HepG2 (cell line): ENCODE measurements around the gene SRSF3. TPM values are rescaled to one million over a fixed set of nuclear protein-coding genes. Genes with fewer than 3 reads are reported as not detected.

Experiments used
- CBFB ChIP-seq: sonication (generic); formaldehyde crosslinking; IDR thresholded peaks from 2 replicates; pipeline ENCODE4 v1.4.0; 2020; ENCODE audit warnings: missing genetic modification reagents
- DNMT3B ChIP-seq: conservative IDR thresholded peaks from 2 replicates; pipeline ENCODE4 v1.6.1; 2016; ENCODE audit warnings: missing biosample characterization, control low read depth
- DR1 ChIP-seq: sonication (generic); formaldehyde crosslinking; IDR thresholded peaks from 2 replicates; pipeline ENCODE4 v1.8.0; 2021; ENCODE audit warnings: mild to moderate bottlenecking, missing genetic modification reagents, inconsistent platforms
- EED ChIP-seq: sonication (generic); formaldehyde crosslinking; IDR thresholded peaks from 2 replicates; pipeline ENCODE4 v1.5.0; 2020; ENCODE audit warnings: mild to moderate bottlenecking, missing genetic modification reagents
- FOXM1 ChIP-seq: sonication (generic); formaldehyde crosslinking; IDR thresholded peaks from 2 replicates; pipeline ENCODE4 v1.5.0; 2020; ENCODE audit warnings: missing genetic modification reagents
- HMG20B ChIP-seq: conservative IDR thresholded peaks from 2 replicates; pipeline ENCODE4 v1.6.1; 2016; ENCODE audit warnings: missing genetic modification reagents, missing compliant biosample characterization
- MIER2 ChIP-seq: IDR thresholded peaks from 2 replicates; pipeline ENCODE4 v1.6.1; 2016; ENCODE audit warnings: missing biosample characterization, missing genetic modification reagents
- NR2C2 ChIP-seq: sonication (generic); formaldehyde crosslinking; IDR thresholded peaks from 2 replicates; pipeline ENCODE4 v1.4.0; 2020; ENCODE audit warnings: missing genetic modification reagents, mild to moderate bottlenecking, moderate library complexity, borderline replicate concordance
- PRPF4 ChIP-seq: fragments of 200-400 bp; formaldehyde crosslinking; IDR thresholded peaks from 2 replicates; pipeline ENCODE4 v1.6.1; 2016; ENCODE audit warnings: low read length, low read depth; ENCODE audit not compliant: poor library complexity, severe bottlenecking
- SALL2 ChIP-seq: sonication (generic); formaldehyde crosslinking; IDR thresholded peaks from 2 replicates; pipeline ENCODE4 v1.8.1; 2023; ENCODE audit warnings: mild to moderate bottlenecking, missing genetic modification reagents, inconsistent platforms
- SNAI1 ChIP-seq: sonication (generic); formaldehyde crosslinking; IDR thresholded peaks from 2 replicates; pipeline ENCODE4 v1.5.0; 2020; ENCODE audit warnings: mild to moderate bottlenecking, missing genetic modification reagents, borderline replicate concordance
- SP1 ChIP-seq, 2 experiments: fragments of 450-650 bp in 1 of 2; sonication (generic) in 1 of 2; formaldehyde crosslinking in 1 of 2; IDR thresholded peaks; 2 replicates each; pipeline versions ENCODE4 v1.4.0 to v1.6.1; 2016 to 2020; ENCODE audit warnings: missing genetic modification reagents in 1 of 2
- ZC3H13 ChIP-seq: sonication (generic); formaldehyde crosslinking; IDR thresholded peaks from 2 replicates; pipeline ENCODE4 v1.8.1; 2023; ENCODE audit warnings: mild to moderate bottlenecking, missing genetic modification reagents, moderate library complexity
- ZNF138 ChIP-seq: sonication (generic); formaldehyde crosslinking; IDR thresholded peaks from 2 replicates; pipeline ENCODE4 v1.5.0; 2020; ENCODE audit warnings: mild to moderate bottlenecking, low read depth, missing genetic modification reagents
- ZNF224 ChIP-seq: sonication (generic); formaldehyde crosslinking; IDR thresholded peaks from 2 replicates; pipeline ENCODE4 v1.5.0; 2020; ENCODE audit warnings: mild to moderate bottlenecking, missing genetic modification reagents
- ZNF33B ChIP-seq: sonication (generic); formaldehyde crosslinking; IDR thresholded peaks from 2 replicates; pipeline ENCODE4 v1.5.1; 2020; ENCODE audit warnings: mild to moderate bottlenecking, missing genetic modification reagents
- ZNF558 ChIP-seq: sonication (generic); formaldehyde crosslinking; IDR thresholded peaks from 2 replicates; pipeline ENCODE4 v1.9.0; 2022; ENCODE audit warnings: mild to moderate bottlenecking, missing genetic modification reagents, borderline replicate concordance
- ZNF563 ChIP-seq: sonication (generic); formaldehyde crosslinking; IDR thresholded peaks from 2 replicates; pipeline ENCODE4 v1.8.0; 2022; ENCODE audit warnings: mild to moderate bottlenecking, moderate library complexity, missing genetic modification reagents
- ZNF570 ChIP-seq: sonication (generic); formaldehyde crosslinking; IDR thresholded peaks from 2 replicates; pipeline ENCODE4 v1.4.0; 2020; ENCODE audit warnings: mild to moderate bottlenecking, missing genetic modification reagents, borderline replicate concordance
- ZNF607 ChIP-seq: sonication (generic); formaldehyde crosslinking; IDR thresholded peaks from 2 replicates; pipeline ENCODE4 v1.5.1; 2020; ENCODE audit warnings: missing genetic modification reagents, mild to moderate bottlenecking, borderline replicate concordance
- polyA plus RNA-seq, 8 experiments: library from polyadenylated mRNA; depleted of rRNA in 3 of 8; stranded (reverse) in 7 of 8; unstranded in 1 of 8; fragments of >200 nt; fragmentation: Illumina TruSeq in 4 of 8; extraction: Trizol in 4 of 8; gene quantifications; 2 replicates each; pipeline versions ENCODE4 v1.2.1 to v1.2.3, GENCODE V29; 2011 to 2016; ENCODE audit warnings: low read depth in 4 of 8, missing spikeins in 1 of 8, mixed read lengths in 1 of 8; ENCODE audit not compliant: insufficient read depth in 1 of 8
- total RNA-seq, 5 experiments: library from RNA; depleted of rRNA; stranded (reverse); fragments of >200 nt; fragmentation: Illumina TruSeq; extraction: Trizol; gene quantifications; 2 replicates each; pipeline ENCODE4 v1.2.3, GENCODE V29; 2016; ENCODE audit warnings: low read depth in 1 of 5
- TF ChIP-seq, protein P1 (sequence below): conservative IDR thresholded peaks from 2 replicates; pipeline ENCODE4 v1.6.1; 2018; ENCODE audit warnings: missing genetic modification reagents
- TF ChIP-seq, protein P2 (sequence below): sonication (generic); formaldehyde crosslinking; IDR thresholded peaks from 2 replicates; pipeline ENCODE4 v1.5.1; 2020; ENCODE audit warnings: missing genetic modification reagents, mild to moderate bottlenecking, borderline replicate concordance
- TF ChIP-seq, protein P3 (sequence below): sonication (generic); formaldehyde crosslinking; IDR thresholded peaks from 2 replicates; pipeline ENCODE4 v1.4.0; 2020; ENCODE audit warnings: missing genetic modification reagents; ENCODE audit errors: not compliant biosample characterization
- TF ChIP-seq, protein P4 (sequence below): sonication (generic); formaldehyde crosslinking; IDR thresholded peaks from 2 replicates; pipeline ENCODE4 v1.8.0; 2022; ENCODE audit warnings: mild to moderate bottlenecking, missing genetic modification reagents; ENCODE audit not compliant: insufficient replicate concordance

SRSF3 gene
- total and polyA plus RNA-seq, 2 of the 13 experiments (the other 11 are each of a cell fraction or from before 2014, with no cell fraction given): 206 to 684 TPM

GRCh38 chr6:36566418-36566905, 27.7 kb upstream of the SRSF3 start (continued):
- TF ChIP-seq NR2C2 (CRISPR knock-in tag): peak; percentile 55; the same call in 1 of the 2 replicates
- no peak for TF ChIP-seq ZNF224 (CRISPR knock-in tag)
- TF ChIP-seq HMG20B: peak; percentile 86; the same call in 1 of the 2 replicates
- no peak for TF ChIP-seq DNMT3B (CRISPR knock-in tag)
- no peak for TF ChIP-seq ZNF570 (CRISPR knock-in tag)
- TF ChIP-seq MIER2 (CRISPR knock-in tag): peak; percentile 66; the same call in 1 of the 2 replicates
- TF ChIP-seq, protein P1, sequence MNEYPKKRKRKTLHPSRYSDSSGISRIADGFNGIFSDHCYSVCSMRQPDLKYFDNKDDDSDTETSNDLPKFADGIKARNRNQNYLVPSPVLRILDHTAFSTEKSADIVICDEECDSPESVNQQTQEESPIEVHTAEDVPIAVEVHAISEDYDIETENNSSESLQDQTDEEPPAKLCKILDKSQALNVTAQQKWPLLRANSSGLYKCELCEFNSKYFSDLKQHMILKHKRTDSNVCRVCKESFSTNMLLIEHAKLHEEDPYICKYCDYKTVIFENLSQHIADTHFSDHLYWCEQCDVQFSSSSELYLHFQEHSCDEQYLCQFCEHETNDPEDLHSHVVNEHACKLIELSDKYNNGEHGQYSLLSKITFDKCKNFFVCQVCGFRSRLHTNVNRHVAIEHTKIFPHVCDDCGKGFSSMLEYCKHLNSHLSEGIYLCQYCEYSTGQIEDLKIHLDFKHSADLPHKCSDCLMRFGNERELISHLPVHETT (CRISPR knock-in tag): no peak
- no peak for TF ChIP-seq SNAI1 (CRISPR knock-in tag)
- no peak for TF ChIP-seq EED (CRISPR knock-in tag)
- TF ChIP-seq FOXM1 (CRISPR knock-in tag): no peak
- TF ChIP-seq ZNF558: no peak; the same call in 1 of the 2 replicates
- TF ChIP-seq ZNF563 (CRISPR knock-in tag): no peak
- TF ChIP-seq, protein P2, sequence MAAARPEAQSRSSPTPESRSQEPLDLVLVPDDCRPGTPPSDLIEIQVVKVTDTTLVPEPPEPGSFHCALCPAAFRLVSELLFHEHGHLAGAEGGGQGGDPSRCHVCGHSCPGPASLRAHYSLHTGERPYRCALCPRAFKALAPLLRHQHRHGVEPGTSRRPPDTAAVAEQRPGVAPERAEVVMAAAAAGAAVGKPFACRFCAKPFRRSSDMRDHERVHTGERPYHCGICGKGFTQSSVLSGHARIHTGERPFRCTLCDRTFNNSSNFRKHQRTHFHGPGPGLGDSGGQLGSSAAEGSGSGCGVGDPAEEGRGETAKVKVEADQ (CRISPR knock-in tag): no peak
- no peak for TF ChIP-seq ZNF138
- TF ChIP-seq ZC3H13 (CRISPR knock-in tag): no peak
- TF ChIP-seq CBFB: no peak
- no peak for TF ChIP-seq SP1 (IDR thresholded peaks at IDR 0.05)
- TF ChIP-seq SP1 (CRISPR knock-in tag; IDR thresholded peaks at IDR 0.05): no peak
- TF ChIP-seq, protein P3, sequence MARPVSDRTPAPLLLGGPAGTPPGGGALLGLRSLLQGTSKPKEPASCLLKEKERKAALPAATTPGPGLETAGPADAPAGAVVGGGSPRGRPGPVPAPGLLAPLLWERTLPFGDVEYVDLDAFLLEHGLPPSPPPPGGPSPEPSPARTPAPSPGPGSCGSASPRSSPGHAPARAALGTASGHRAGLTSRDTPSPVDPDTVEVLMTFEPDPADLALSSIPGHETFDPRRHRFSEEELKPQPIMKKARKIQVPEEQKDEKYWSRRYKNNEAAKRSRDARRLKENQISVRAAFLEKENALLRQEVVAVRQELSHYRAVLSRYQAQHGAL (CRISPR knock-in tag): no peak
- TF ChIP-seq DR1: no peak
- no peak for TF ChIP-seq ZNF33B (CRISPR knock-in tag)
- 0 out of 2 replicates have a peak, but pooled peaks have one; percentile 16 for TF ChIP-seq ZNF607
- TF ChIP-seq, protein P4, sequence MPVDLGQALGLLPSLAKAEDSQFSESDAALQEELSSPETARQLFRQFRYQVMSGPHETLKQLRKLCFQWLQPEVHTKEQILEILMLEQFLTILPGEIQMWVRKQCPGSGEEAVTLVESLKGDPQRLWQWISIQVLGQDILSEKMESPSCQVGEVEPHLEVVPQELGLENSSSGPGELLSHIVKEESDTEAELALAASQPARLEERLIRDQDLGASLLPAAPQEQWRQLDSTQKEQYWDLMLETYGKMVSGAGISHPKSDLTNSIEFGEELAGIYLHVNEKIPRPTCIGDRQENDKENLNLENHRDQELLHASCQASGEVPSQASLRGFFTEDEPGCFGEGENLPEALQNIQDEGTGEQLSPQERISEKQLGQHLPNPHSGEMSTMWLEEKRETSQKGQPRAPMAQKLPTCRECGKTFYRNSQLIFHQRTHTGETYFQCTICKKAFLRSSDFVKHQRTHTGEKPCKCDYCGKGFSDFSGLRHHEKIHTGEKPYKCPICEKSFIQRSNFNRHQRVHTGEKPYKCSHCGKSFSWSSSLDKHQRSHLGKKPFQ: no peak
- TF ChIP-seq SALL2 (CRISPR knock-in tag): no peak; the same call in 1 of the 2 replicates
- peak; percentile 43 for TF ChIP-seq PRPF4
